ENCODE data around the gene INTS1.
A peak's percentile ranks its signal among the peaks of the same experiment; 100 is the strongest.
"Not testable (repeated sequence)": the region's sequence is repeated elsewhere in the genome, so short reads cannot be mapped to it uniquely, and the experiment has no call there.

Gene INTS1

DNA sequence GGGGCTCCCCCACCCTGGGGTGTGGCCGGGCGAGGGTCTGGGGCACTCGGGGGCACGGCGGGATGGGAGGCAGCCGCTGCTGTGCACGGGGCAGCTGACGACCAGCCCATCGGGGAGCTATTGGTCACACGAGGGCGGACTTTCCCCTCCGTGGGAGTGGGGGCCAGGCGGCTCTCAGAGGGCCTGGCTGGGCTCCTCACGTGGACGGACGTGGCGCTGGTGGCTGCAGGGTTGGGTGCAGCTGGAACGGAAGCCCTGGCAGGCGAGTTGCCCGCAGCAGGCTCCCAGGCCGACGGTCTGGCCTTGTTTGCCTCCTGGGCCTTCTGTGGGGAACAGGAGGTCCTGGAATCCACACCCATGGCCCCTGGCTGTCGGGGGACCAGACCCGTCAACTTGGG lies 59.3 kb downstream of the INTS1 start:
- DNase-seq: no peak

DNA sequence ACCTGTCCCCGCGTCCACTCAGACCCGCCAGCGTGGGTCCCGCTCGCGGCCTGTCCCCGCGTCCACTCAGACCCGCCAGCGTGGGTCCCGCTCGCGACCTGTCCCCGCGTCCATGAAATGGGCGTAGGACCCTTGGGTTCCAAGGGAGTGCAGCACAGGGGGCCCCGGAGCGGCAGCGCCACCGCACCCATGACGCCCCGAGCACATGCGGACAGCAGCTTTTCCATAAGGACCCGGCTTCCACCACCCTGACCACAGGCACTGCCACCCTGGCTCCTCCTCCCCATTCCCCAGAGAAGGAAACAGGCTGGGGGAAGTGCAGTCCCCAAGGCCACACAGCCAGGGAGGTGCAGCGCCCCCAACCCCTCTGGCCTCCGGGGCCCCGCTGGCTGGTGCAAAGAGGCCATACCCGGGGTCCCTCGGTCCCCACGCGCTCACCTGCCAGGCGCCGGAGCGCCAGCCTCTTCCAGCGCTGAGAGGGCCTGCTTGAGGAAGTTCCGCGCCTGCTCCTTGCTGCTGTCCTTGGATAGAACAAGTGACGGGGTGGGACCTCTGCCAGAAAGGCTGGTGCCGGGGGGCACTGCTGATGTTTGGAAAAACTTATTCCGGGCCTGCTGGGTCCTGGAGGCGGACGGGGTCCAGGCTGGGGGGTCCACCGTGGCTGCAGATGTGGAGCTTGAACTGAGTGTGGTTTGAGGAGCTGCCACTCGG lies 59.8 kb downstream of the INTS1 start:
- DNase-seq: no peak

- DNase-seq: not testable (repeated sequence)
Measured at GRCh38 chr7:1443587-1444200, 60.5 kb downstream of the INTS1 start.

DNA sequence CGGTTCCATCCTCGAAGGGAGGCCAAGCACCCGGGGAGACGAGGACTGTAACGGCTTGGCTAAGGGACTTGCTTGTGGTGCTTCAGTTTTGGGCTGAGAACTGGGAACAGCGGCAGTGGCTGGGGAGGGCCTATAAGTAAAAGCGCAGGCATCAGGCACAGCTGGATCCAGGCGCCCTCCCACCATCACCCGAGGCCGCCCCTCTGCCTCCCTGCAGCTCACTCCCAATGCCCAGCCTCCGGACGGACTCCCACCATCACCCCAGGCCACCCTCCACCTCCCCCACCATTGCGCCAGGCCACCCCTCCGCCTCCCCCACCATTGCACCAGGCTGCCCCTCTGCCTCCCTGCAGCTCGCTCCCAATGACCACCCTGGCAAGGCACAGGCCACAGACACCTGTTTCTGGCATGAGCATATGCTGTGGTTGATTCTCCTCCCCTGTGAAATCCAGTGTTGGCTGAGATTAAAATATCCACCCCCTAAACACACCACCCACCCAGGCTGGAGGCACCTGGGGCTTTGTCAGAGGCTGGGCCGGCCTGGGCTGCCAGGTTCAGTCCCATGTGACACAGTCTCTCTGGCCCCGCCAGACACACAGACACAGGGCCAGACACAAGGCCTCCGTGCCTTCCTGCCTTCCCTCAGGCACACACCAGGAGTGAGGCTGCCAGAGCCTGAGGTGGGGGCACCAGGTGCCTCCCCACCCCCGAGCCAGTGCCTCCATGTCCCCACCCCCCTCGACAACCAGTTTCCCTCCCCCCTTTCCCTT lies 61.6 kb downstream of the INTS1 start:
- no peak for DNase-seq

- no peak for DNase-seq
Measured at GRCh38 chr7:1441615-1442354, 62.4 kb downstream of the INTS1 start.

- no peak for DNase-seq
Measured at GRCh38 chr7:1440620-1441019, 63.6 kb downstream of the INTS1 start.

DNA sequence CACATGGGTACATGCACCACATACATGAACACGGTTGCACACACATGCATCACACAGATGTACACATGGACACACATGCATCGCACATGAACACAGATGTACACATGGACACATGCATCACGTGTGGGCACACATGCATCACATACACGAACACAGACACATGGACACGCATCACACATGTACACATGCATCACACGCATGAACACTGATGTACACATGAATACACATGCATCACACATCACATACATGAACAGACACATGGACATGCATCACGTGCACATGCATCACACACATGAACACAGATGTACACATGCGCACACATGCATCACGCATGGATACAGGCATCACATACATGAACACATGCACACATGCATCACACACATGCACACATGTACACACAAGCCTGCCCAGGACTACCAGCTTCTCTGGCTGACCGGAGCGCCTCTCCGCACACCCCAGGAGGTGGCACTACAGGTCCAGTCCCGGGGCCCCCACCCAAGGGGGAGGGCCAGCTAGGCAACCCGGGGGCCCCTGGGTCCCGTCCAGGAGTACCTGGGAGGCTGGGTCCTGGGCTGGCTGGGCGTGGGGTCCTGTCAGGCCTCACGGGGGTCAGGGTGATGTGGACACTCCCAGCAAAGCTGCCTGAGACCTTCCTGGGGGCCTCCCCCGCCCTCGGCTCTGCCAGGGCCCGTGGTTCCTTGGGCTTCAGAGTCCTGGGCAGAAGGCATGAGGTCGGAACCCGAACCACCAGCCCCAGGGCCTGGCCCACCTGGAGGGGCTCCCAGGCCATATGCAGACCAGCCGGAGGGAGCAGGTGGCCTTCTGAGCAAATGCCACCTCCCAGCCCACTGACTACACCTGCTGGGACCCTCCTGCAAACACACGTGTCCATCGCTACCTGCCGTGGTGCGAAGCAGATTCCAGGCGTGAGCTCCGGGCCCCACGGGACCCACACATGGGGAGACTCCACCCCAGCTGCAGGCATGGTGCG lies 64.5 kb downstream of the INTS1 start:
- DNase-seq: no peak

DNA sequence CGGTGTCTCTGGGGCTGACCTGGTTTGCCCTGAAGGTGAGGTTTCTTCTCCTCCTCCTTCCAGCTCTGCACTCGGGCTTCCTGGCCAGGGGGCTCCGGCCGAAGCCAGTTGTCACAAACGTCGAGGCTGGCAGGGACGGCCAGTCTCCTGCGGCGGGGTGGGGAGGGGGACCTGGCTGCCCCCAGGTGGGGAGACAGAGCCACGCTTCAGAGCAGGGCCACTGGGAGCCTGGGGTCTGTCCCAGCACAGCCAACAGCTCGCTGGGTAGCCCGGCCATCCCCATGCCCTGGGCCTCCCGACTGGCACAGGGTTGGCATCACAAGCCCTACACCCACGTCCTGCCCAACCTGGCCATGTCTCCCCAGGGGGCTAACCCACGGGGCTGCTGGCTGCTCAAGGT lies 65.4 kb downstream of the INTS1 start:
- no peak for DNase-seq

DNA sequence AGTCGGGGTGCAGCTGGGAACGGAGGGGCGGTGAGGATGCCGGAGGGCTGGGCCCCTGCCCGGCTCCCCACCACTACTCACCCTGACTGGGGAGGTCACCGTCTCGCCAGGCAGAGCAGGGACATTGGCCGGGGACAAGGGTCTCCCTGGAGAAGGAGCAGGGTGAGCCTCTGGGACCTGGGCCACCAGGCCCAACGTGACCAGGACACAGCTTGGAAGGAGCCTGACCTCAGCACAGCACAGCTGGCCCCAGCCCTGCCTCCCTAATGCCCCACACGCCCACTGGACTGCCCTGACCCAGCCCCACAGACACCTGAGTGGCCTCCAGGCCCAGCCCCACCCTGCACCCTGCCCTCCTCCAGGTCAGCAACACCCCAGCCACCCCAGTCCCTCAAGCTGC lies 66.0 kb downstream of the INTS1 start:
- DNase-seq: no peak

- no peak for DNase-seq
Measured at GRCh38 chr7:1437155-1437880, 66.9 kb downstream of the INTS1 start.

DNA sequence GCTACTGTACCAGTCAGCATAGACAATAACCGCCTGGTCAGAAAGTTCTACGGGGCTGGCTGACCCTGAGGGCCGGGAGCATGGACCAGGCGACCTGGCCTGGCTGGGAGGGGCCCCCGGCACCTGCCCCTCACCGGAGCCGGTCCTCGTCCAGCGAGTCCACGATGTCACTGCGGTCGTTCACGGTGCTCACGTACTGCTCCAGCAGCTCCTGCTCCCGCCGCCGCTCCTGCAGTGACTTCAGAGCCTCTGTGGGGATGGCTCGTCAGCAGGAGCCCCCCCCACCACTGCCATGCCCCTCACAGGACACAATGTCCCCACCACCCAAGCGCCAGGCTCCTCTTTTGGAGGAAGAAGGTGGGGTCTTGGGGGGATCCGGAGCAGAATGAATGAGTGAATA lies 67.6 kb downstream of the INTS1 start:
- no peak for DNase-seq

GRCh38 chr7:1434891-1435670 lies 69.1 kb downstream of the INTS1 start:
- no peak for DNase-seq

DNA sequence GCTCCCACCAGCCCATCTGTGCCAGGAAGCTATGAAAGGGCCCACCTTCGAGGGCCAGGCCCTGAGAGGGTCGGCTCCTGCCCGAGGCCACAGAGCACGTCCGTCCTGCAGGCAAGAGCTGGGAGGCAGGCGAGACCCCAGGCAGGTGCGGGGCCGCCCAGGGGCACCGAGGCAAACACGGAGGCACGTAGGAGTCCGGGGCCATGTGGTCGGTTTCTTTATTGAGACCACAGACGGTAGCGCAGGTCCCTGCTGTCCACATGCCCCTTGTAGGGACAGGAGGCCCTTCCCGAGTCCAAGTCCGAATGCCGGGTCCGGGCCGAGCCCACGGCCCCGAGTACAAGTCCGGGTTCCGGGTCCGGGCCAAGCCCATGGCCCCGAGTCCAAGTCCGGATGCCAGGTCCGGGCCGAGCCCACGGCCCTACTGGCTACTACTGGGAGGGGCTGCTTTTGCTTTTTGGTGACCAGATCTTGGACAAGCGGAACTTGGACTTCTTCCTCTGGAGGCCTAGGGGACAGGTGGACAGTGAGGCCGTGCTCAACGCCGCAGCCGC lies 69.9 kb downstream of the INTS1 start:
- no peak for DNase-seq

- no peak for DNase-seq
Measured at GRCh38 chr7:1433128-1433920, 70.9 kb downstream of the INTS1 start.

- peak; percentile 23 for DNase-seq
Measured at GRCh38 chr7:1432411-1433082, 71.6 kb downstream of the INTS1 start.

DNA sequence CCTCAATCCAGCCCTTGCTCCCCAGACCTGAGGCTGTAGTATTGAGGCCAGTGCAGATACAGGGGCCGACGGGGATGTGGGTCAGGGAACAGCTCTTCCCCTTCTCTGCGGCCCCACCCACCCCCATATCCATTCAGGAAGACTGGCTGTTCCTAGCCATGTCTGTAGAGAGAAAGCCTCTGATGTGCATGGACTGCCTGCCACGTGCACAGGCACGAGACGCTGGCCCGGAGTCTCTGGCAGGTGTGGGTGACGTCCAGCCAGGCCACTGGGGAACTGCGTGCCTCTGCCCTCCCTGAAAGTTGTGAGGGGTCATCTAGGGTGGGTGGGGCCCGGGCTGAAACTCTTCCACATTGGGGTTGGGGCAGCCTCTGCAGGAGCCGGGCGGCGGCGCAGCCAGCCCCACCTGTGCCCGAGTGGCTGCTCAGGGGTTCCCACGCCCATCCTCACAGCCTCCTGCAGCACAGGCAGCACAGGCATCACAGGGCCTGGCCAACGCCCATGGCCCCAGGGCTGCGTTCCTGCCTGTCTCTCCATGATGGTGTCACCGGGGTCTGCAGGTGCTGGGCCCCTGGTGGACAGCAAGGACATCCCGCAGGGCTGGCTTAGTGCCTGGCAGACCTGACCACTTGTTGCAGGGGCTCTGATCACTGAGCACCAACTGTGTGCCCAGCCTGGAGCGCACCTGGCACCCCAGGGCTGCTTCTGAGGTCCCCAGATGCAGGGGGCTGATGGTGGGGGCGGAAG lies 72.4 kb downstream of the INTS1 start:
- DNase-seq: no peak

DNA sequence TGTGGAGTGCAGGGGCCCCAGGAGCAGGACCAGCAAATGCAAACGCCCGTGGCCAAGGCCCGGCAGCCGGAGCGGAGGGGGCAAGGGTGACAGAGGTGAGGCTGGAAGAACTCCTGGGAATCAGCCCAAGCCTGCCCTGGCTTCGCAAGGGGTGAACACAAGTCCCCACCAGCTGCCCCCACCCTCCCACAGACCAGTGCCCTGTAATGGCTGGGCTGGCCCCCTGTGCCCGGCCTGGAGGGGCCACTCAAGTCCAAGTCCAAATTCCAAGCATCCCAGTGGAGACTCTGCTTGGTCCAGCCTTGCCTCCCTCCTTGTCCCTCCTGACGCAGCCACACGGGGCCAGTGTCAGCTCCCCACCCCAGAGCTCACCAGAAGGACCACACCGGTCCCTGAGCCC lies 73.0 kb downstream of the INTS1 start:
- no peak for DNase-seq

All from MV-4-11 (cell line).